SU-DHL-6 (cell line): ENCODE results near the gene EDIL3.

Experiments used
- H2AFZ ChIP-seq: fragments of 200-600 bp; sonication (generic); 2 replicates; pipeline ENCODE4 v1.6.1; 2014; ENCODE audit warnings: low read depth, mild to moderate bottlenecking, moderate library complexity, mixed read lengths, antibody characterized with exemption, low read length; ENCODE audit not compliant: severe bottlenecking
- H3F3A ChIP-seq: fragments of 200-600 bp; shearing (Covaris generic); 2 replicates; pipeline ENCODE4 v1.6.0; 2016; ENCODE audit warnings: antibody characterized with exemption, mild to moderate bottlenecking; ENCODE audit not compliant: insufficient read depth
- H3K27ac ChIP-seq: fragments of 200-600 bp; sonication (generic); 2 replicates; pipeline ENCODE4 v1.5.1; 2016; ENCODE audit warnings: low read depth, mild to moderate bottlenecking, low read length, moderate library complexity, mixed read lengths
- H3K27me3 ChIP-seq: fragments of 200-600 bp; sonication (generic), shearing (Covaris generic); 2 replicates; pipeline ENCODE4 v1.6.0; 2014; ENCODE audit warnings: mild to moderate bottlenecking, low read length
- H3K36me3 ChIP-seq: fragments of 200-600 bp; sonication (generic); 2 replicates; pipeline ENCODE4 v1.6.1; 2014; ENCODE audit warnings: mild to moderate bottlenecking, low read length, mixed read lengths
- H3K4me2 ChIP-seq: fragments of 300-600, 200-600 bp; shearing (Covaris generic), sonication (generic); 2 replicates; pipeline ENCODE4 v1.6.0; 2014; ENCODE audit warnings: low read length, low read depth, mild to moderate bottlenecking; ENCODE audit not compliant: poor library complexity, severe bottlenecking
- H3K4me3 ChIP-seq: fragments of 200-600 bp; sonication (generic); 2 replicates; pipeline ENCODE4 v1.5.1; 2014; ENCODE audit warnings: antibody characterized with exemption, low read length, mild to moderate bottlenecking, mixed read lengths; ENCODE audit not compliant: insufficient read depth, poor library complexity, severe bottlenecking
- H3K79me2 ChIP-seq: fragments of 200-600 bp; sonication (generic); 2 replicates; pipeline ENCODE4 v1.6.1; 2014; ENCODE audit warnings: mild to moderate bottlenecking, low read length, moderate library complexity; ENCODE audit not compliant: insufficient read depth
- H3K9ac ChIP-seq: fragments of 200-600 bp; sonication (generic); 2 replicates; pipeline ENCODE4 v1.7.0; 2014; ENCODE audit warnings: mild to moderate bottlenecking, low read length
- H3K9me2 ChIP-seq: fragments of 200-600 bp; sonication (generic); replicated peaks from 2 replicates; pipeline ENCODE4 v1.6.1; 2014; ENCODE audit warnings: low read length; ENCODE audit not compliant: insufficient read depth
- H3K9me3 ChIP-seq: fragments of 200-600 bp; sonication (generic); 2 replicates; pipeline ENCODE4 v1.6.1; 2014; ENCODE audit warnings: low read length, mixed read lengths; ENCODE audit not compliant: insufficient read depth
- H4K20me1 ChIP-seq: fragments of 200-600 bp; sonication (generic); 2 replicates; pipeline ENCODE4 v1.6.1; 2014; ENCODE audit warnings: low read depth, mild to moderate bottlenecking, antibody characterized with exemption, low read length, moderate library complexity, mixed read lengths
- EZH2phosphoT487 ChIP-seq: fragments of 200-600 bp; sonication (generic), shearing (Covaris generic); conservative IDR thresholded peaks from 2 replicates; pipeline ENCODE4 v1.6.1; 2018; ENCODE audit warnings: mild to moderate bottlenecking, antibody characterized with exemption, low read length, moderate library complexity, mixed read lengths
- TF ChIP-seq, protein P1 (sequence below): fragments of 200-600 bp; sonication (generic); IDR thresholded peaks from one replicate; pipeline ENCODE4 v1.5.1; 2017; ENCODE audit warnings: antibody characterized with exemption, mild to moderate bottlenecking, low read length, moderate library complexity; ENCODE audit not compliant: insufficient read depth, poor library complexity, severe bottlenecking

EDIL3 gene

DNA sequence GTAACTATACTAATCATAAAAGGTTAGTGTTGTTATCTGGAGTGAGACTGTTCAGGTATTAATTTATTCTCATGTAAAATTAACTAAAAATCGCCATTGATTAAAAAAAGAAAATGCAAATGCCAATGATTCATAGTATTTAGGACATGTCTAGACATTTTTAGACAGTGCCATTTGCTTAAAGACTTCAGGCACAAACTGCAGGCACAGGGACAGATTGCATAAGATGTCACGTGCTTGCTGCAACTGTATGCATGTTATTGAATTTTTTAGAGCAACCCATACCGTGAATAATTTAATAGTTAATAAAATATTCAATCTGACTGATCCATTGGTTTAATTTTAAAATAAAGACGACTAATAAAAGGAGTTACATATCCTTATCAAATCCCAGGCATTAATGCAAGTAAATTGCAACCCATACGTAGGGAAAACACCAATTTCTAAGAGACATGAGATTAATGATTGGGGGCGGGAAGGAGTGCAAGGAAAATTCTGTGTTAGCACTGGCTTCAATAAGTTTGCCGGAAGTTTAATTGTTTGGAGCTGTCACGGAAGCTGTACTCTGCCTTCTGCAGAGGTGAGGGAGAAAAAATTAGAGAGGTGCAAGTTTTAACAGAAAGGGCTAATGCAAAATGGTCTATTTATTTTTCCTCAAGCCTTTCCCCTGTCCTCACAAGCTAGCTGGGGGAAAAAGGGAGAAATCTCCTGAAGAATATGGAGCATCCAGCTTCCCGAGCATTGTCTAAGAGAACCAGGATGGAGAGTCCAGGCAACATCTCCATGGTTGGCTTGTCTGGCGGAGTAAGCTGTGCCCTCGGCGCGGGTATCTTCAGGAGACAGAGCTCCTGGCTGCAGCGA, 2.9 kb downstream of the EDIL3 start:
- H3K79me2 ChIP-seq = no peaks in the 10 kb centered on the region
- H3K9me2 ChIP-seq = no peaks in the 10 kb centered on the region
- no peak overlapping the region for H3K9ac ChIP-seq
- no peaks in the 10 kb centered on the region for H3F3A ChIP-seq
- no peak overlapping the region for H3K4me2 ChIP-seq
- no peaks in the 10 kb centered on the region for H4K20me1 ChIP-seq
- H3K27me3 ChIP-seq = no peaks in the 10 kb centered on the region
- H3K27ac ChIP-seq = no peak overlapping the region
- H3K9me3 ChIP-seq = no peaks in the 10 kb centered on the region
- no peak overlapping the region for H3K4me3 ChIP-seq
- H2AFZ ChIP-seq = no peak overlapping the region
- TF ChIP-seq, protein P1, sequence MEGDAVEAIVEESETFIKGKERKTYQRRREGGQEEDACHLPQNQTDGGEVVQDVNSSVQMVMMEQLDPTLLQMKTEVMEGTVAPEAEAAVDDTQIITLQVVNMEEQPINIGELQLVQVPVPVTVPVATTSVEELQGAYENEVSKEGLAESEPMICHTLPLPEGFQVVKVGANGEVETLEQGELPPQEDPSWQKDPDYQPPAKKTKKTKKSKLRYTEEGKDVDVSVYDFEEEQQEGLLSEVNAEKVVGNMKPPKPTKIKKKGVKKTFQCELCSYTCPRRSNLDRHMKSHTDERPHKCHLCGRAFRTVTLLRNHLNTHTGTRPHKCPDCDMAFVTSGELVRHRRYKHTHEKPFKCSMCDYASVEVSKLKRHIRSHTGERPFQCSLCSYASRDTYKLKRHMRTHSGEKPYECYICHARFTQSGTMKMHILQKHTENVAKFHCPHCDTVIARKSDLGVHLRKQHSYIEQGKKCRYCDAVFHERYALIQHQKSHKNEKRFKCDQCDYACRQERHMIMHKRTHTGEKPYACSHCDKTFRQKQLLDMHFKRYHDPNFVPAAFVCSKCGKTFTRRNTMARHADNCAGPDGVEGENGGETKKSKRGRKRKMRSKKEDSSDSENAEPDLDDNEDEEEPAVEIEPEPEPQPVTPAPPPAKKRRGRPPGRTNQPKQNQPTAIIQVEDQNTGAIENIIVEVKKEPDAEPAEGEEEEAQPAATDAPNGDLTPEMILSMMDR = no peak
- no peak for TF ChIP-seq EZH2phosphoT487
- no peaks in the 10 kb centered on the region for H3K36me3 ChIP-seq

- Histone ChIP-seq H3K27ac (no peak overlapping the region), H3K9me3 (no peaks in the 10 kb centered on the region), H3K9me2 (no peaks in the 10 kb centered on the region), H3K27me3 (no peaks in the 10 kb centered on the region), H3F3A (no peaks in the 10 kb centered on the region), H2AFZ (no peak overlapping the region), H3K4me2 (no peak overlapping the region), H3K9ac (no peak overlapping the region), H3K36me3 (no peaks in the 10 kb centered on the region), H3K4me3 (no peak overlapping the region), H4K20me1 (no peaks in the 10 kb centered on the region), H3K79me2 (no peaks in the 10 kb centered on the region)
- TF ChIP-seq, protein P1 = no peak
- TF ChIP-seq EZH2phosphoT487 = no peak
Observed at GRCh38 chr5:84379749-84380148, 4.9 kb downstream of the EDIL3 start.

DNA sequence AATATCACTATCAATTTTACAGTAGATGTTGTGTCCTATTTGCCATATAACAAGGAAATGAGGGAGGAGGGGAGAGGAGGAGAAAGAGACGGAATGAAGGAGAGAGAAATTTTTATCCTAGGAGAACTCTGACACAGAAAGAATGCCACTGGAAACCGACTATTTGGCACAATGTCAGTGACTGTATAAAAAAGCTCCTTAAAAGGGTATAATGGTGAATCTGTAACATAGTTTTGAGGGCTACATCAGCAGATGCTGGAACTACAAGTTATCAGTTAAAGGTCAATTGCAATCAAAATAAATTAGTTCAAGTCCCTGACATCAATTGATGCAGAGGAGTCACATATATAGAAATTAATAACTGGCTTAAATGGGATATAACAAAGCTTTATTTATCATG, 5.7 kb downstream of the EDIL3 start:
- Histone ChIP-seq H3K79me2 (no peaks in the 10 kb centered on the region), H4K20me1 (no peaks in the 10 kb centered on the region), H3K4me3 (no peak overlapping the region), H3K27me3 (no peaks in the 10 kb centered on the region), H3K4me2 (no peak overlapping the region), H3K9me2 (no peaks in the 10 kb centered on the region), H3K27ac (no peak overlapping the region), H3K36me3 (no peaks in the 10 kb centered on the region), H3K9ac (no peak overlapping the region), H2AFZ (no peak overlapping the region), H3K9me3 (no peaks in the 10 kb centered on the region), H3F3A (no peaks in the 10 kb centered on the region)
- no peak for TF ChIP-seq EZH2phosphoT487
- TF ChIP-seq, protein P1 = no peak
